HepG2 (cell line): ENCODE results near the gene XRCC1. TPM values are rescaled to one million over a fixed set of nuclear protein-coding genes. Genes with fewer than 3 reads are reported as not detected.

ENCODE experiments used
- ATAC-seq: fragments of 200-7000 bp; cut with Tn5 transposase; 3 replicates; pipeline ENCODE4 v1.9.1; 2020; ENCODE audit warnings: mild to moderate bottlenecking, moderate library complexity
- BruUV-seq: library from RNA; stranded (reverse); fragments of 400-500 nt; replicated peaks from 2 replicates; lab custom pipeline; 2021; lab: Mats Ljungman, UMichigan
- CTCF ChIA-PET: fragments of 300-600 bp; formaldehyde crosslinking; extraction: SDS; loops from one replicate; lab custom pipeline; 2021; ENCODE audit warnings: low total read pairs, inconsistent platforms, low intra/inter-chr PET ratio; lab: Yijun Ruan, JAX
- POLR2A ChIA-PET: fragments of 350-600 bp; sonication (Branson Sonifier 250); formaldehyde crosslinking; loops from one replicate; lab custom pipeline; 2020; ENCODE audit warnings: antibody characterized with exemption, inconsistent platforms; lab: Yijun Ruan, JAX
- DNase-seq: peaks from one replicate; pipeline ENCODE4 v3.0.0-alpha.2; 2015; ENCODE audit warnings: low spot score
- FAIRE-seq: peaks from 3 replicates; lab custom pipeline; 2011; peaks lifted over from hg19 to GRCh38; lab: Jason Lieb, UNC
- H2AFZ ChIP-seq: one replicate; pipeline ENCODE4 v1.6.1; 2011; ENCODE audit warnings: low read length, inconsistent platforms
- H3K27ac ChIP-seq: fragments of 300-600 bp; 3 replicates; pipeline ENCODE4 v1.8.0; 2011; ENCODE audit warnings: mixed run types, mild to moderate bottlenecking, mixed read lengths, low read length, inconsistent platforms; ENCODE audit not compliant: insufficient read depth; ENCODE audit errors: extremely low read length
- H3K27me3 ChIP-seq, 2 experiments: fragments of 200-600 bp in 1 of 2; 2 replicates in 1 of 2; 3 replicates in 1 of 2; pipeline versions ENCODE4 v1.6.0 to v1.8.0; 2011; ENCODE audit warnings: low read length in 2 of 2, mild to moderate bottlenecking in 2 of 2, moderate library complexity in 2 of 2, inconsistent platforms in 1 of 2; ENCODE audit not compliant: insufficient read depth in 2 of 2, control insufficient read depth in 1 of 2
- H3K36me3 ChIP-seq, 2 experiments: fragments of 200-600 bp in 1 of 2; replicated peaks in 1 of 2; 2 replicates in 1 of 2; 3 replicates in 1 of 2; pipeline versions ENCODE4 v1.5.1 to v1.8.0; 2011; ENCODE audit warnings: low read length in 2 of 2, inconsistent platforms in 1 of 2; ENCODE audit not compliant: insufficient read depth in 2 of 2, control insufficient read depth in 1 of 2
- H3K4me1 ChIP-seq: 2 replicates; pipeline ENCODE4 v1.5.1; 2012; ENCODE audit warnings: low read length, inconsistent platforms; ENCODE audit not compliant: insufficient read depth
- H3K4me2 ChIP-seq: 2 replicates; pipeline ENCODE4 v1.6.0; 2011; ENCODE audit warnings: low read depth, low read length, inconsistent platforms
- H3K4me3 ChIP-seq, 3 experiments: fragments of 200-600 bp in 1 of 3; sonication (generic), shearing (Covaris generic) in 1 of 3; replicated peaks in 1 of 3; 2 replicates each; pipeline ENCODE4 v1.5.1; 2011 to 2016; ENCODE audit warnings: low read length in 3 of 3, inconsistent platforms in 2 of 3, low read depth in 2 of 3, mild to moderate bottlenecking in 2 of 3, control low read depth in 1 of 3, mixed read lengths in 1 of 3; ENCODE audit not compliant: insufficient read depth in 1 of 3
- H3K79me2 ChIP-seq: one replicate; pipeline ENCODE4 v1.6.1; 2011; ENCODE audit warnings: low read length, inconsistent platforms; ENCODE audit not compliant: insufficient read depth
- H3K9ac ChIP-seq: 2 replicates; pipeline ENCODE4 v1.6.0; 2011; ENCODE audit warnings: mild to moderate bottlenecking, low read depth, low read length, inconsistent platforms; ENCODE audit not compliant: insufficient read depth
- H3K9me3 ChIP-seq: 2 replicates; pipeline ENCODE4 v1.5.1; 2012; ENCODE audit warnings: mild to moderate bottlenecking, low read length
- H4K20me1 ChIP-seq: 2 replicates; pipeline ENCODE4 v1.6.0; 2011; ENCODE audit warnings: inconsistent platforms, mild to moderate bottlenecking, low read length, moderate library complexity; ENCODE audit not compliant: insufficient read depth
- CENPBD1 ChIP-seq: sonication (generic); formaldehyde crosslinking; IDR thresholded peaks from 2 replicates; pipeline ENCODE4 v1.8.0; 2022; ENCODE audit warnings: missing genetic modification reagents, low read depth, mild to moderate bottlenecking, borderline replicate concordance
- CENPX ChIP-seq: sonication (generic); formaldehyde crosslinking; IDR thresholded peaks from 2 replicates; pipeline ENCODE4 v1.9.0; 2021; ENCODE audit warnings: mild to moderate bottlenecking, missing genetic modification reagents, moderate library complexity
- DBP ChIP-seq: sonication (generic); formaldehyde crosslinking; IDR thresholded peaks from 2 replicates; pipeline ENCODE4 v1.4.0; 2020; ENCODE audit warnings: missing genetic modification reagents; ENCODE audit errors: not compliant biosample characterization
- NR2F6 ChIP-seq, 2 experiments: IDR thresholded peaks; 2 replicates each; pipeline ENCODE4 v1.6.1; 2016; ENCODE audit warnings: antibody characterized with exemption in 1 of 2, mild to moderate bottlenecking in 1 of 2
- RELA ChIP-seq: sonication (generic); formaldehyde crosslinking; IDR thresholded peaks from 2 replicates; pipeline ENCODE4 v1.4.0; 2020; ENCODE audit warnings: missing genetic modification reagents
- SALL1 ChIP-seq: sonication (generic); formaldehyde crosslinking; IDR thresholded peaks from 2 replicates; pipeline ENCODE4 v1.8.0; 2022; ENCODE audit warnings: mild to moderate bottlenecking, missing genetic modification reagents
- ZBTB7B ChIP-seq: sonication (generic); formaldehyde crosslinking; IDR thresholded peaks from 2 replicates; pipeline ENCODE4 v1.4.0; 2020; ENCODE audit warnings: missing genetic modification reagents
- ZNF577 ChIP-seq: sonication (generic); formaldehyde crosslinking; IDR thresholded peaks from 2 replicates; pipeline ENCODE4 v1.4.0; 2020; ENCODE audit warnings: mild to moderate bottlenecking, low read depth, missing genetic modification reagents, borderline replicate concordance
- WGBS: methylation state at CpG from one replicate; pipeline ENCODE4 v1.1.6; 2017; ENCODE audit warnings: low lambda C conversion rate; 5-methylcytosine and 5-hydroxymethylcytosine counted together
- in situ Hi-C: cut with HindIII; loops from 2 replicates; pipeline ENCODE4 v1.10.0; 2017; ENCODE audit warnings: low pct_unique_long_range_greater_than_20kb; ENCODE audit not compliant: extremely low pct_ligation_motif_present
- intact Hi-C: fragments of 100-400 bp; cut with micrococcal nuclease; formaldehyde crosslinking; loops from one replicate; pipeline ENCODE4 v1.10.0; 2022; ENCODE audit not compliant: unreplicated experiment
- polyA plus RNA-seq, 8 experiments: library from polyadenylated mRNA; depleted of rRNA in 3 of 8; stranded (reverse) in 7 of 8; unstranded in 1 of 8; fragments of >200 nt; fragmentation: Illumina TruSeq in 4 of 8; extraction: Trizol in 4 of 8; gene quantifications; 2 replicates each; pipeline versions ENCODE4 v1.2.1 to v1.2.3, GENCODE V29; 2011 to 2016; ENCODE audit warnings: low read depth in 4 of 8, missing spikeins in 1 of 8, mixed read lengths in 1 of 8; ENCODE audit not compliant: insufficient read depth in 1 of 8
- total RNA-seq, 5 experiments: library from RNA; depleted of rRNA; stranded (reverse); fragments of >200 nt; fragmentation: Illumina TruSeq; extraction: Trizol; gene quantifications; 2 replicates each; pipeline ENCODE4 v1.2.3, GENCODE V29; 2016; ENCODE audit warnings: low read depth in 1 of 5

The XRCC1 gene
- total and polyA plus RNA-seq, 2 of the 13 experiments (the other 11 are each of a cell fraction or from before 2014, with no cell fraction given) = 24.7 to 26.3 TPM

GRCh38 chr19:43554317-43554895, 20.9 kb downstream of the XRCC1 start:
- H3K79me2 ChIP-seq = no peaks in the 10 kb centered on the region
- H3K27ac ChIP-seq = no peak overlapping the region
- in situ Hi-C loops = no loop called here
- intact Hi-C loops = no loop called here
- no peak for FAIRE-seq
- peaks cover 18 to 46% of the 10 kb centered on the region in 2 experiments for H3K36me3 ChIP-seq
- no peaks in the 10 kb centered on the region for H3K4me1 ChIP-seq
- CTCF ChIA-PET = interaction anchor here (1.0 to 1.9 kb wide), 4 partner anchors 40 to 108 kb away, joined by 3 to 14 read pairs (median 8); no protein-coding TSS in a partner anchor
- H3K9me3 ChIP-seq = no peaks in the 10 kb centered on the region
- 96% methylated on average over 15 of the region's 15 CpGs for WGBS
- TF ChIP-seq DBP (CRISPR knock-in tag) (no peak), CENPX (CRISPR knock-in tag) (no peak), ZBTB7B (no peak), RELA (CRISPR knock-in tag) (no peak), NR2F6 (IDR thresholded peaks at IDR 0.05) (no peak), NR2F6 (CRISPR knock-in tag; IDR thresholded peaks at IDR 0.05) (no peak), CENPBD1 (CRISPR knock-in tag) (no peak), ZNF577 (CRISPR knock-in tag) (no peak), SALL1 (CRISPR knock-in tag) (no peak)
- TF ChIP-seq, all 625 proteins: peak for 0
- no peaks in the 10 kb centered on the region for H4K20me1 ChIP-seq
- DNase-seq (no peak), ATAC-seq (no peak)
- no peaks in the 10 kb centered on the region for H3K27me3 ChIP-seq
- H3K4me2 ChIP-seq = no peak overlapping the region
- H3K4me3 ChIP-seq = no peak overlapping the region
- H2AFZ ChIP-seq = no peak overlapping the region
- no TSS peak for BruUV-seq
- POLR2A ChIA-PET = interaction anchor here (1.3 kb wide), 1 partner anchor 21 kb away, joined by 3 read pairs; the partner anchor contains the start of genes PINLYP and XRCC1
- H3K9ac ChIP-seq = no peak overlapping the region
